GM06990 (cell line): ENCODE measurements around the gene RARRES1.

ENCODE experiments used
- DNase-seq: peaks from one replicate; pipeline ENCODE4 v3.0.0-alpha.2; 2011; ENCODE audit not compliant: insufficient read length; ENCODE audit errors: extremely low read depth
- H3K27me3 ChIP-seq: replicated peaks from 2 replicates; pipeline ENCODE4 v1.6.0; 2011; ENCODE audit warnings: low read length; ENCODE audit not compliant: control insufficient read depth, insufficient read depth
- H3K36me3 ChIP-seq: 2 replicates; pipeline ENCODE4 v1.5.1; 2011; ENCODE audit warnings: low read length; ENCODE audit not compliant: control insufficient read depth, insufficient read depth
- H3K4me3 ChIP-seq: replicated peaks from 2 replicates; pipeline ENCODE4 v1.5.1; 2011; ENCODE audit warnings: low read depth, mild to moderate bottlenecking, control low read depth, low read length
- TF ChIP-seq, protein P1 (sequence below): IDR thresholded peaks from 2 replicates; pipeline ENCODE4 v1.5.1; 2011; ENCODE audit warnings: low read length, control low read depth, mild to moderate bottlenecking, inconsistent platforms; ENCODE audit not compliant: insufficient read depth, poor library complexity, severe bottlenecking

RARRES1 gene

DNA sequence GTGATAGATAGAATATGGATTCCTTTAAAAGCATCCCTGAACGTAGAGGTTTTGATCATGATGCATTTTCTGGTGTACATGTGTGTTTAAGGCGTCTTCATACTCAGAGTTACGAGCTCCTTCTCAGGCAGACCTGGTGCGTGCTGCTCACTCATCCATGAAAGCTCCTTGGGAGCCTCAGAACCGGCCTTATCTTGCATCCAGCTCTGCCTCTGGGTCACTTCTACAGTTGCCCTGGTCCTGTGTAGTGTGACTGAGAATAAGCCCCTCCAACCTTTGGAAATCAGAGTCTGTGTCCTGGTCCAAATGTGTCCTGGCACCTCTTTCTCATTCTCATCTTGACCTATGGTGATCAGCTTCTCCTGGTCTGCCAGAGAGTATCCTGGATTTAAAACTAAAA is 17.3 kb upstream of the RARRES1 start:
- Histone ChIP-seq H3K4me3 (no peak overlapping the region), H3K27me3 (no peaks in the 10 kb centered on the region), H3K36me3 (no peaks in the 10 kb centered on the region)
- TF ChIP-seq, protein P1, sequence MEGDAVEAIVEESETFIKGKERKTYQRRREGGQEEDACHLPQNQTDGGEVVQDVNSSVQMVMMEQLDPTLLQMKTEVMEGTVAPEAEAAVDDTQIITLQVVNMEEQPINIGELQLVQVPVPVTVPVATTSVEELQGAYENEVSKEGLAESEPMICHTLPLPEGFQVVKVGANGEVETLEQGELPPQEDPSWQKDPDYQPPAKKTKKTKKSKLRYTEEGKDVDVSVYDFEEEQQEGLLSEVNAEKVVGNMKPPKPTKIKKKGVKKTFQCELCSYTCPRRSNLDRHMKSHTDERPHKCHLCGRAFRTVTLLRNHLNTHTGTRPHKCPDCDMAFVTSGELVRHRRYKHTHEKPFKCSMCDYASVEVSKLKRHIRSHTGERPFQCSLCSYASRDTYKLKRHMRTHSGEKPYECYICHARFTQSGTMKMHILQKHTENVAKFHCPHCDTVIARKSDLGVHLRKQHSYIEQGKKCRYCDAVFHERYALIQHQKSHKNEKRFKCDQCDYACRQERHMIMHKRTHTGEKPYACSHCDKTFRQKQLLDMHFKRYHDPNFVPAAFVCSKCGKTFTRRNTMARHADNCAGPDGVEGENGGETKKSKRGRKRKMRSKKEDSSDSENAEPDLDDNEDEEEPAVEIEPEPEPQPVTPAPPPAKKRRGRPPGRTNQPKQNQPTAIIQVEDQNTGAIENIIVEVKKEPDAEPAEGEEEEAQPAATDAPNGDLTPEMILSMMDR: no peak
- DNase-seq: no peak

DNA sequence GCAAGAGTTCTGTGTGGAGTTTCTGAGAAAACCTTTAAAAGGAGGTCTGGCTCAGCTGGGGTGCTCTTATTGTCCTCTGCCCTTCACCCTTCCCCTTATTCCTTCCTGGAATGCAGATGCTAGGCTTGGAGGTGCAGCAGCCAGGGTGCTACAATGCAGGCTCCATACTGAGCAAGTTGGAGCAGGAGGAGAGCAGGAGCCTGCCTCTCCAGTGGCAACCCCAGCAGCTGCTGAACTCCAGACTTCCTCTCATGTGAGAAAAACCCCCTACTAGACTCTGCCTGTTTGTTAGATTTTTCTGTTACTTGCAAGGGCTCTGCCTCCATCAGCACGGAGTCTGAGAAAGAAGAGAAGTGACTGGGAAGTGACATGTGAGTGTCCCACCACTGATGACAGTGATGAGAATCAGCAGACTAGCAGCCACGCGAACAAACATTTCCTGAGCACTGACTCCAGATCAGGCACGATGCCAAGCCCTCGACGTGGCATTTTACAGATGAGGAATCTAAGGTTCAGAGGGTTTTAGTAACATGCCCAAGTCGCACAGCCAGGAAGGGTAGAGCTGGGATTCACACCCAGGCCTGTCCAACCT is 16.1 kb upstream of the RARRES1 start:
- Histone ChIP-seq H3K4me3 (no peak overlapping the region), H3K27me3 (no peaks in the 10 kb centered on the region), H3K36me3 (no peaks in the 10 kb centered on the region)
- DNase-seq: no peak
- TF ChIP-seq, protein P1: no peak

DNA sequence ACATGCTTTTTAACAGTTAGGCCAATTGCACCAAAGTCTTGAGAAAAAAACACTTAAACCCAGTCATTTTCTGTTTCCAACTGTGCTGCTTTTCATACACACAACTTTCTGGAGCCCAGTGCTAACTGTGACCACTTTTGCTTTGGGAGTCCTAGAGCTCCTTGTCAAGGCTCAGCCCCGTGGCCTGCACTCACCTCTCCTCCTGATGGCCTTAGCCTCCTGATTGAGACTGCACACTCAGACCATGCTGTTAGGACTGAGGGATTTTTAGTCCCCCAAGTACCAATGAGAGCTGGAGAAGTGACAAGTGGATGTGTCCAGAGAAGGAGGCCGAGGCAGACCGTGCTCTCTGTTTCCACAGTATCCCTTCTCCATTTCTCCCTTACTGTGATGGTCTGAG is 15.2 kb upstream of the RARRES1 start:
- Histone ChIP-seq H3K36me3 (no peaks in the 10 kb centered on the region), H3K27me3 (no peaks in the 10 kb centered on the region), H3K4me3 (no peak overlapping the region)
- DNase-seq: no peak
- TF ChIP-seq, protein P1: no peak

DNA sequence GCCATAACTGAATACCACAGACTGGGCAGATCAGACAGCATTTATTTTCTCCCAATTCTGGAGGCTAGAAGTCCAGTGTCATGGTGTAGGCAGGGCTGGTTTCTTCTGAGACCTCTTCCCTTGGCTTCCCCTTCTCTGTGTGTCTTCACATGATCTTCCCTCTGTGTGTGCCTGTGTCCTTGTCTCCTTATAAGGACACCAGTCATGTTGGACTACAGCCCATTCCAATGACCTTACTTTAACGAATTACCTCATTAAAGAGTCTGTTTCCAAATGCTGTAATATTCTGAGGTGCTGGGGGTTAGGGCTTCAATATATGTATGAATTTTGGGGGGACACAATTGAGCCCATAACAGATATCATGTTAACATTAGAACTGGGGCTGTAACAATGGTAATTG is 13.3 kb upstream of the RARRES1 start:
- Histone ChIP-seq H3K4me3 (no peak overlapping the region), H3K36me3 (no peaks in the 10 kb centered on the region), H3K27me3 (no peaks in the 10 kb centered on the region)
- DNase-seq: no peak
- TF ChIP-seq, protein P1: no peak

DNA sequence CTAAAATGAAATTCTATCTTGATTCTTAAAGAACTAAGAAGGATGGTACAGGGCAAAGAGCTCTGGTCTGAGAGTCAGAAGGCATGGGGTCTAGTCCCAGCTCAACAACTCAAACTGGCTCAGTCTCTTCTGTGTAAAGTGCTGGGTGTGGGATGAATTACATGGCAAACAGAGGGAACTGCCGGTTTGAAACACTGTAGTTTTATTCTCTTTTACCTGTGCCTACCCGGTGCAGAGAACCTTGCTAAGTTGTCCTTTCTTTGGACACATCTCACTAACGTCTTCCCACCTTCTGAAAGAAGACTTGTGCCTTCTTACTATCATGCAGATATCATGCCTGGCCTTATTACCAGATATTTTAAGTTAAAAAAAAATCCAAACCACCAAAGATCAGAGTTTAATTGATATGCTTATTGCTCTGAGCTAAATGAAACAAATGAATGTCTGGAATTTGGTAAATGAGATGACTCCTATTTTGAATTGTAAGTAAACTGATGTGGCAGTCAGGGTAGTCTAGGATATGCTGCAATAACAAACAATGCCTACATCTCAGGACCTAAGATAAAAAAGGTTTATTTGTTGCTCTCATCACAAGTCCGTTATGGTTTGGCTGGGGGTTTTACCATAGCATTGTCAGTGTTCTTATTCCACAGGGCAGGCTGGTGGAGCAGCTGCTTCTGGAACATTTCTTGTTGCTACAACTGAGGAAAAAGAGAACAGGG is 12.5 kb upstream of the RARRES1 start:
- TF ChIP-seq, protein P1: no peak
- H3K27me3 ChIP-seq: no peaks in the 10 kb centered on the region
- H3K4me3 ChIP-seq: no peak overlapping the region
- no peak for DNase-seq
- H3K36me3 ChIP-seq: no peaks in the 10 kb centered on the region
